Measurements from ENCODE around the gene UBR2. TPM values are rescaled to one million over a fixed set of nuclear protein-coding genes. Genes with fewer than 3 reads are reported as not detected.
A peak's percentile ranks its signal among the peaks of the same experiment; 100 is the strongest.
"Not testable (repeated sequence)": the region's sequence is repeated elsewhere in the genome, so short reads cannot be mapped to it uniquely, and the experiment has no call there.

UBR2 gene
- total and polyA plus RNA-seq, 7 donors, result 9.4 to 40.2 (median 33.6) TPM

GRCh38 chr6:42726485-42727086 is 162.8 kb downstream of the UBR2 start:
- ATAC-seq (peak; percentile 93 to 97 (median 96)), DNase-seq (peak; percentile 63 to 80)
- intact Hi-C loops (cut with DNase I), result loop anchor here (2.0 to 10.0 kb wide), 3 partner anchors 66 to 151 kb away; partner anchors contain the start of gene RPL7L1 (in 2 of the 2)
- H3K27me3 ChIP-seq (ENCODE audit: insufficient read depth in 3 of 3, low read length in 2 of 3), result no peaks in the 10 kb centered on the region
- peaks cover 7% of the 10 kb centered on the region for H3K4me1 ChIP-seq
- H3K36me3 ChIP-seq (ENCODE audit: insufficient read depth in 1 of 2, low read depth in 1 of 2), result no peaks in the 10 kb centered on the region
- H3K4me3 ChIP-seq, result peak overlapping the region; percentile 75
- peak; percentile 95 for TF ChIP-seq CTCF (IDR thresholded peaks at IDR 0.05)
- WGBS, 3 donors, result 1 to 3% (median 3%) methylated on average over 14 of the region's 14 CpGs
- H3K9me3 ChIP-seq, result no peaks in the 10 kb centered on the region
- H3K27ac ChIP-seq, result peak overlapping the region; percentile 58

- DNase-seq, result peak; percentile 44 to 67
- Histone ChIP-seq H3K27me3 (ENCODE audit: insufficient read depth in 3 of 3, low read length in 2 of 3) (no peaks in the 10 kb centered on the region), H3K4me3 (peak overlapping the region; percentile 75), H3K36me3 (ENCODE audit: insufficient read depth in 1 of 2, low read depth in 1 of 2) (no peaks in the 10 kb centered on the region), H3K4me1 (peaks cover 7% of the 10 kb centered on the region), H3K9me3 (no peaks in the 10 kb centered on the region), H3K27ac (peak overlapping the region; percentile 58)
- no peak for TF ChIP-seq CTCF (IDR thresholded peaks at IDR 0.05)
- WGBS, 3 donors, result 18 to 24% (median 19%) methylated on average over 51 to 52 of the region's 52 CpGs
- peak; percentile 50 to 59 (median 55) for ATAC-seq
- intact Hi-C loops (cut with DNase I), result loop anchor here (2.0 to 10.0 kb wide), 3 partner anchors 66 to 150 kb away; partner anchors contain the start of gene RPL7L1 (in 2 of the 2)
These were observed 163.3 kb downstream of the UBR2 start for GRCh38 chr6:42727087-42727611.

- intact Hi-C loops (cut with DNase I), result loop anchor here (2.0 to 10.0 kb wide), 3 partner anchors 67 to 150 kb away; partner anchors contain the start of gene RPL7L1 (in 2 of the 2)
- ATAC-seq, result no peak
- WGBS, 3 donors, result 75 to 76% (median 75%) methylated on average over 15 to 22 of the region's 22 CpGs
- H3K27me3 ChIP-seq (ENCODE audit: insufficient read depth in 3 of 3, low read length in 2 of 3), result no peaks in the 10 kb centered on the region
- peaks cover 7% of the 10 kb centered on the region for H3K4me1 ChIP-seq
- DNase-seq, result peak in 1 of 2 donors; percentile 31
- no peaks in the 10 kb centered on the region for H3K9me3 ChIP-seq
- H3K36me3 ChIP-seq (ENCODE audit: insufficient read depth in 1 of 2, low read depth in 1 of 2), result no peaks in the 10 kb centered on the region
- peak overlapping the region; percentile 75 for H3K4me3 ChIP-seq
- H3K27ac ChIP-seq, result peak overlapping the region; percentile 58
- no peak for TF ChIP-seq CTCF (IDR thresholded peaks at IDR 0.05)
These were observed 163.8 kb downstream of the UBR2 start for GRCh38 chr6:42727627-42728026.

GRCh38 chr6:42729731-42730130 is 165.9 kb downstream of the UBR2 start:
- intact Hi-C loops (cut with DNase I), result loop anchor here (5.0 to 10.0 kb wide), 2 partner anchors 145 to 148 kb away; partner anchors contain the start of gene RPL7L1 (in 2 of the 2)
- H3K36me3 ChIP-seq (ENCODE audit: insufficient read depth in 1 of 2, low read depth in 1 of 2), result no peaks in the 10 kb centered on the region
- TF ChIP-seq CTCF (IDR thresholded peaks at IDR 0.05), result no peak
- peak in 1 of 4 donors; percentile 23 for ATAC-seq
- no peaks in the 10 kb centered on the region for H3K9me3 ChIP-seq
- H3K4me3 ChIP-seq, result no peak overlapping the region
- no peaks in the 10 kb centered on the region for H3K27me3 ChIP-seq (ENCODE audit: insufficient read depth in 3 of 3, low read length in 2 of 3)
- no peak for DNase-seq
- H3K27ac ChIP-seq, result no peak overlapping the region
- WGBS, 3 donors, result 25 to 38% (median 37%) methylated on average over 2 to 3 of the region's 3 CpGs
- peaks cover 7% of the 10 kb centered on the region for H3K4me1 ChIP-seq

GRCh38 chr6:42733867-42734481 is 170.1 kb downstream of the UBR2 start:
- H3K27ac ChIP-seq; DNase-seq; H3K9me3 ChIP-seq; H3K36me3 ChIP-seq (ENCODE audit: insufficient read depth in 1 of 2, low read depth in 1 of 2); H3K27me3 ChIP-seq (ENCODE audit: insufficient read depth in 3 of 3, low read length in 2 of 3); H3K4me3 ChIP-seq; H3K4me1 ChIP-seq; intact Hi-C loops (cut with DNase I); ATAC-seq: not testable (repeated sequence)
- 72 to 79% (median 78%) methylated on average over 13 of the region's 13 CpGs for WGBS, 3 donors
